CD4-positive, alpha-beta T cell treated with Interleukin-12 subunit alpha and Interleukin-12 subunit beta, for 1 hour (primary cell): ENCODE data around the gene LMNB1.
A peak's percentile ranks its signal among the peaks of the same experiment; 100 is the strongest.
"Not testable (repeated sequence)": the region's sequence is repeated elsewhere in the genome, so short reads cannot be mapped to it uniquely, and the experiment has no call there.

Experiments used
- DNase-seq: peaks from one replicate; pipeline ENCODE4 v3.0.0-alpha.2; 2020

Gene LMNB1

GRCh38 chr5:126778675-126779403 lies 1.9 kb downstream of the LMNB1 start:
- DNase-seq, result no peak

DNA sequence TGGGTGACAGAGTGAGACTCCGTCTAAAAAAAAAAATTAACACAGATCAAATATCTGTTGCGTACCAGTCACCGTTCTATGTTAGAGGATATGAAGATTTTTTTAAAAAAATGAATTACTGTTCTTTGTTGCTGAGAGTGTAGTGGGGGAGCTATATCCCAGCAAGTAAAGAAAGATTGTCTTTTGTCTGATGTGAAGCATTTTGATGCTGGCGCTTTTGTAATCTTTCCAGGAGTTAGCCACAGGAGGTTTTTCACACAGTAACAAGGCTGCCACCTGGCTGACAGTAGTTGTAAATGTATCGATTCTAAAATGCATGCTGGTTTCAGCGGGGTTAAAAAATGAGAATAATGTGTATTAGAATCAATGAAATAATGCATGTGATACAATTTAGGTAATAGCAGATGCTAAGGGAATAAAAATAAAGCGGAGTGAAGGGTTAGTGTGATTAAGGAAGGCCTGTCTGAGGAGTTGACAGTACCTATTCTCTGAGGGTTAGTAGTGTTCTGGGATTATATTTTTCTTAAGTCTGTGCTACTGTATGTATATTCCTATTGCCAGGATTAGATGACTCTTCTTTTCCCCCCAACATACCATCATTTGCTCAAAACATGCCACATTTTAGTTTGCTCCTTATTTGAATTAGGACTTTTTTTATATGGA lies 3.4 kb downstream of the LMNB1 start:
- peak; percentile 75 for DNase-seq

- DNase-seq, result not testable (repeated sequence)
Measured at GRCh38 chr5:126788409-126788808, 11.5 kb downstream of the LMNB1 start.

- no peak for DNase-seq
Measured at GRCh38 chr5:126793097-126793496, 16.2 kb downstream of the LMNB1 start.

DNA sequence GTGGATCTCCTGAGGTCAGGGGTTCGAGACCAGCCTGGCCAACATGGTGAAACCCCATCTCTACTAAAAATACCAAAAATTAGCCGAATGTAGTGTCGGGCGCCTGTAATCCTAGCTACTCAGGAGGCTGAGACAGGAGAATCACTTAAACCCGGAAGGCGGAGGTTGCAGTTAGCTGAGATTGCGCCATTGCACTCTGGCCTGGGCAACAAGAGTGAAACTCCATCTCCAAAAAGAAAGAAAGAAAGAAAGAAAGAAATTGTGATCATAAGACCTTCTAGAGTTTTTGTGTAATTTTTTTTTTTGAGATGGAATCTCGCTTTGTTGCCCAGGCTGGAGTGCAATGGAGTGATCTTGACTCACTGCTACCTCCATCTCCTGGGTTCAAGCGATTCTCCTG lies 16.7 kb downstream of the LMNB1 start:
- not testable (repeated sequence) for DNase-seq

GRCh38 chr5:126794157-126794828 lies 17.4 kb downstream of the LMNB1 start:
- no peak for DNase-seq

- no peak for DNase-seq
Measured at GRCh38 chr5:126799780-126800179, 22.8 kb downstream of the LMNB1 start.

DNA sequence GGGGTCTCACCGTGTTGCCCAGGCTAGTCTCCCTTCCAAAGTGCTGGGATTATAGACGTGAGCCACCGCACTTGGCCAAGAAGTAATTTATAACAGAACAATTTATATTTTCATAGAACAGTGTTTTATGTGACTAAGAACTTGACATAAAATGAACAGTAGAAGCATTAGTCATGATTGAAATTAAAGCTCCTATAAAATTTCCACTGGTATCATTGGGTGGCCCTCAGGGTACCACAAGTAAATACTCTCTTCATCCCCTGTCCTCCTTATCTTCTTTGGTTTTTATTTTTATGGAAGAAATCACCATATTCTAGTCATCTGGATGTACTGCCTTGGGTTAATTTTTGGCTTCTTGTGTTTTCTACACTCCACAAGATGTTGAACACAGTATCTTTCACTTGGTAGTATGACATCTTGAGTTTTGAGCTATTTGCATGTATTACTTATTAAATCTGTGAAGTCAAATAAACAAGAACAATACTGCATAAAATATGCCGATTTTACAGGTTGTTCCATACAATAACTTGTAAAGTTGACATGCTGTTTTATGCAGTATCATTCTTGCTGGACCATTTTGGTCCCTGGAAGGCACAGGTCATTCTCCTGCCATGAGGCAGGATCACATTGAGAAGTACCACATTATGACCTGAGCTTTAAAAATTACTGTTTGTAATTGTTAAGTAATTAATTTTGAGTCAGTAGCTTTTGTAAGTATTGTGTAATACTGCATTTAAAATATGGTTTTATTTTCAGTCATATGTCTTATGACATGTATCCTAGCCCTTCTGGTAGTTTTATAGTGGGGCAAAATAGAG lies 24.4 kb downstream of the LMNB1 start:
- DNase-seq, result no peak

- DNase-seq, result peak; percentile 47
Measured at GRCh38 chr5:126801992-126802294, 25.0 kb downstream of the LMNB1 start.

DNA sequence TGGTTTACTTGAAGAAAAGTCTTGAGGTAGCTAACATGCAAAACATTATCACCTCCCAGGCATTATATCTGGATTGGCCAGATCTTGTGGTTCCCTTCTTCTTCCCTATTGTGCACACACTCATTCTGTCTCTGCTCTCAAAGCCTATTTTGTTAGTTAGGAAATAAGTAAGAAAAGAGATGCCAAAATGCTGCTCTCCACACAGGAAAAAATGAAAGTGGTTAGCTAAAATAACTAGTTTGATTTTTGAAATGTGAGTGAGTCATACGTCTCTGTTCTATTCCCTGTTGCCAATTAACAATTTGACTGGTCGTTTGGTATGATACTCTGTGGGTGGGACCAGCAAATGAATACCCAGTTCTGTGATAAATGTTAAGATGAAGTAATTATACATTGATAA lies 28.1 kb downstream of the LMNB1 start:
- DNase-seq, result no peak

DNA sequence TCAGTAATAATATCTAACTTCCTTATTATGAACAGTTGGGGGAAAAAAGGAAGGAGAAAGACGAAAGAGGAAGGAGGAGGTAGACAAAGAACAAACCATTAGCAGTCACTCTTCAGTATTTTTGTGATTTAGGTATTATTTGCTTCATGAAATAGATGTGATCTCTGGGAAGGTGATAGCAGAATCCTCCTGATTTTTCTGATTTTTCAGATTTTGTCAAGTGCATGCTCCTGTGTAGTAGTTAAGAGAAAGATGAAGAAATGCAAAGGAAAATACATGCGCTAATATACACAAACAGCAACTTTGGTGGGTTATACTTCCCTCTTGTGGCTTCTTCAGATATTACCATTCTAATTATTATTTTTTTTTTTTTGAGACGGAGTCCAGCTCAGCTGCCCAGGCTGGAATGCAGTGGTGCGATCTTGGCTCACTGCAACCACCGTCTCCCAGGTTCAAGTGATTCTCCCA lies 31.6 kb downstream of the LMNB1 start:
- DNase-seq, result peak; percentile 26

GRCh38 chr5:126809916-126810315 lies 33.0 kb downstream of the LMNB1 start:
- no peak for DNase-seq

- no peak for DNase-seq
Measured at GRCh38 chr5:126810596-126811380, 33.9 kb downstream of the LMNB1 start.

GRCh38 chr5:126811515-126812198 lies 34.7 kb downstream of the LMNB1 start:
- DNase-seq, result peak; percentile 59

DNA sequence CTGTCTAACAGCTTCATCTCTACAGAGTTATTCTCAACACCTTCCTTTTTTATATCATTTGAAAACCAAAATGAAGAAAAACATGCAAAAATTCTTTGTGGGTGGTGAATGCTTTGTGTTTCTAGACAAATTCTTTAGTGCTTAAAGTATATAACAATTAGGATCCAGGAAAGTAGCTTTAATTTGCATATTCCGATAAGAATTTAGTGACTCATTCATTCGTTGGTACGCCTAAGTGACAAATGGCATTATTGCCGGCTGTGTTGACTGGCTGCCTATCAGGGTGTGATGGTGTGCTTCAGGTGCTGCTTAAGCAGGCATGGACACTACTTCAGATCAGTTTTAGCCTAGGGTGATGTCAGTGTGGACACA lies 35.2 kb downstream of the LMNB1 start:
- no peak for DNase-seq

DNA sequence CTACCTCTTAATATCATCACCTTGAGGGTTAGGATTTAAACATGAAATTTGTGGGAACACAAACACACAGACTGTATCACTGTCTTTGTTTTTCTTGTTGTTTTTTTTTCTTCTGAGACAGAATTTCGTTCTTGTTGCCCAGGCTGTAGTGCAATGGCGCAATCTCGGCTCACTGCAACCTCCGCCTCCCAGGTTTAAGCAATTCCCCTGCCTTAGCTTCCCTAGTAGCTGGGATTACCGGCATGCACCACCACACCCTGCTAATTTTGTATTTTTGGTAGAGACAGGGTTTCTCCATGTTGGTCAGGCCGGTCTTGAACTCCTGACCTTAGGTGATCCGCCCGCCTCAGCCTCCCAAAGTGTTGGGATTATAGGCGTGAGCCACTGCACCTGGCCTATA lies 36.9 kb downstream of the LMNB1 start:
- DNase-seq, result not testable (repeated sequence)

GRCh38 chr5:126814721-126815404 lies 37.9 kb downstream of the LMNB1 start:
- no peak for DNase-seq

DNA sequence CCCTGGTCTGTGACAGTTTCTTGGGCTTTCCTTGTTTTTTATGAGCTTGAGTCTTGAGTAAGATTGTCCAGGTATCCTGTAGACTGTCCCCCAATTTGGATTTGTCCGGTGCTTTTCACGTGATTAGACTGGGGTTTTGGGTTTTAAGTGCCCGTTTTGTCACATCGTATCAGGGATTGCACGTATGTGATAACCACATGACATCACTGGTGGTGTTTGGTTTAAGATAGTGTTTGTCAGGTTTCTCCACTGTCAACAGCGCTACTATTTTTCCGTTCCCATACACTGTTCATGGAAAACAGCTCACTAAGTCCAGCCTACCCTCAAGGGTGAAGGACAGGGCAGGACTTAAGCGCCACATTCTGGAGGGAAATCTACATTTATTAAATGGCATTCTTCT lies 39.7 kb downstream of the LMNB1 start:
- no peak for DNase-seq

GRCh38 chr5:126818736-126819135 lies 41.8 kb downstream of the LMNB1 start:
- no peak for DNase-seq

DNA sequence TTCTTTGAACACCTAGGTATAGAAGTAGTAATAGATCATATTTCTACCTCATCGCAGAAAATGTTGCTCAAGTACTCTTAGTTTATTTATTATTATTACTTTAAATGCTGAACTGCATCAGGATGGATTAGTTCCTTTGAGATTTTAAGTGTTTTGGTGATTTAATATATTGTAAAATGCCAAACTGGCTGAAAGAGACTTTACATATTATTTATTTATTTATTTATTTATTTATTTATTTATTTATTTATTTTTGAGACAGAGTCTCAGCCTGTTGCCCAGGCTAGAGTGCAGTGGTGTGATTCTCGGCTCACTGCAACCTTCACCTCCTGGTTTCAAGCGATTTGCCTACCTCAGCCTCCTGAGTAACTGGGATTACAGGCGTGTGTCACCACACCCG lies 42.3 kb downstream of the LMNB1 start:
- DNase-seq, result no peak

- DNase-seq, result no peak
Measured at GRCh38 chr5:126826619-126827215, 49.8 kb downstream of the LMNB1 start.
